CD4-positive, alpha-beta T cell treated with Interferon alpha-2 for 1 hour (primary cell): ENCODE data around the gene HPCAL1.
A peak's percentile ranks its signal among the peaks of the same experiment; 100 is the strongest.

Source experiments
- DNase-seq, 2 donors: peaks; one replicate each; pipeline ENCODE4 v3.0.0-alpha.2; 2020 to 2022

HPCAL1 gene

GRCh38 chr2:10304458-10305253 is 2.0 kb downstream of the HPCAL1 start:
- DNase-seq: no peak

- peak in 1 of 2 donors; percentile 61 for DNase-seq
Measured at GRCh38 chr2:10305254-10305635, 2.5 kb downstream of the HPCAL1 start.

- peak; percentile 25 to 33 for DNase-seq
Measured at GRCh38 chr2:10305715-10306114, 3.0 kb downstream of the HPCAL1 start.

- peak in 1 of 2 donors; percentile 12 for DNase-seq
Measured at GRCh38 chr2:10306901-10307463, 4.3 kb downstream of the HPCAL1 start.

GRCh38 chr2:10307561-10308156 is 5.0 kb downstream of the HPCAL1 start:
- no peak for DNase-seq

- DNase-seq: no peak
Measured at GRCh38 chr2:10308866-10309265, 6.2 kb downstream of the HPCAL1 start.

GRCh38 chr2:10309286-10309685 is 6.6 kb downstream of the HPCAL1 start:
- DNase-seq: no peak

GRCh38 chr2:10310309-10310888 is 7.7 kb downstream of the HPCAL1 start:
- DNase-seq: no peak

- no peak for DNase-seq
Measured at GRCh38 chr2:10311736-10312135, 9.0 kb downstream of the HPCAL1 start.

- DNase-seq: no peak
Measured at GRCh38 chr2:10312437-10312957, 9.8 kb downstream of the HPCAL1 start.

GRCh38 chr2:10316336-10316735 is 13.6 kb downstream of the HPCAL1 start:
- no peak for DNase-seq

GRCh38 chr2:10316860-10317259 is 14.2 kb downstream of the HPCAL1 start:
- DNase-seq: no peak

GRCh38 chr2:10317646-10318045 is 14.9 kb downstream of the HPCAL1 start:
- DNase-seq: no peak

GRCh38 chr2:10318345-10318744 is 15.6 kb downstream of the HPCAL1 start:
- no peak for DNase-seq

GRCh38 chr2:10319892-10320574 is 17.3 kb downstream of the HPCAL1 start:
- DNase-seq: no peak

- DNase-seq: no peak
Measured at GRCh38 chr2:10320575-10320931, 17.8 kb downstream of the HPCAL1 start.

GRCh38 chr2:10320933-10321332 is 18.2 kb downstream of the HPCAL1 start:
- no peak for DNase-seq

GRCh38 chr2:10321622-10322021 is 18.9 kb downstream of the HPCAL1 start:
- no peak for DNase-seq

GRCh38 chr2:10322481-10322880 is 19.8 kb downstream of the HPCAL1 start:
- no peak for DNase-seq

GRCh38 chr2:10322973-10323372 is 20.3 kb downstream of the HPCAL1 start:
- DNase-seq: no peak

GRCh38 chr2:10323535-10323934 is 20.8 kb downstream of the HPCAL1 start:
- no peak for DNase-seq

GRCh38 chr2:10324095-10324832 is 21.6 kb downstream of the HPCAL1 start:
- no peak for DNase-seq
